ENCODE measurements around the gene C22orf42. TPM values are rescaled to one million over a fixed set of nuclear protein-coding genes. Genes with fewer than 3 reads are reported as not detected.

Gene C22orf42
- total RNA-seq, 1 donor from 2014 or later: not detected

GRCh38 chr22:32205974-32206773, 47.1 kb upstream of the C22orf42 start:
- Mint-ChIP-seq H3K27me3 (ENCODE audit: low read depth) (peaks cover 52% of the 10 kb centered on the region), H3K4me1 (peaks cover 19% of the 10 kb centered on the region), H3K27ac (ENCODE audit: unreplicated experiment) (no peak overlapping the region), H3K9me3 (no peaks in the 10 kb centered on the region), H3K4me3 (peak overlapping the region; percentile 19), H3K36me3 (ENCODE audit: low read depth) (no peaks in the 10 kb centered on the region)
- peak; percentile 25 for DNase-seq (ENCODE audit: low read depth, low spot score)
- TF ChIP-seq CTCF (conservative IDR thresholded peaks at IDR 0.05): peak; percentile 34

GRCh38 chr22:32204856-32205722, 46.0 kb upstream of the C22orf42 start, which contains the start of gene RFPL2:
TSS of gene RFPL2 (minus strand) at chr22:32205073. CDS start at chr22:32202451, 2,622 bp downstream.
- peak; percentile 57 for DNase-seq (ENCODE audit: low read depth, low spot score)
- Mint-ChIP-seq H3K9me3 (no peaks in the 10 kb centered on the region), H3K27me3 (ENCODE audit: low read depth) (peaks cover 61% of the 10 kb centered on the region), H3K27ac (ENCODE audit: unreplicated experiment) (no peak within 1 kb of the TSS), H3K4me1 (peaks cover 19% of the 10 kb centered on the region), H3K4me3 (peak within 1 kb of the TSS; percentile 87), H3K36me3 (ENCODE audit: low read depth) (no peaks in the 10 kb centered on the region)
- TF ChIP-seq CTCF (conservative IDR thresholded peaks at IDR 0.05): no peak

- no peak overlapping the region for H3K27ac Mint-ChIP-seq (ENCODE audit: unreplicated experiment)
- H3K4me1 Mint-ChIP-seq: peaks cover 19% of the 10 kb centered on the region
- no peak for TF ChIP-seq CTCF (conservative IDR thresholded peaks at IDR 0.05)
- DNase-seq (ENCODE audit: low read depth, low spot score): no peak
- H3K27me3 Mint-ChIP-seq (ENCODE audit: low read depth): peaks cover 63% of the 10 kb centered on the region
- no peaks in the 10 kb centered on the region for H3K36me3 Mint-ChIP-seq (ENCODE audit: low read depth)
- H3K9me3 Mint-ChIP-seq: no peaks in the 10 kb centered on the region
- peak overlapping the region; percentile 87 for H3K4me3 Mint-ChIP-seq
Measured at GRCh38 chr22:32204040-32204855, 45.1 kb upstream of the C22orf42 start.

GRCh38 chr22:32203181-32204039, 44.3 kb upstream of the C22orf42 start:
- Mint-ChIP-seq H3K27ac (ENCODE audit: unreplicated experiment) (no peak overlapping the region), H3K4me3 (peak overlapping the region; percentile 31), H3K27me3 (ENCODE audit: low read depth) (peaks cover 71% of the 10 kb centered on the region), H3K9me3 (no peaks in the 10 kb centered on the region), H3K36me3 (ENCODE audit: low read depth) (no peaks in the 10 kb centered on the region), H3K4me1 (peaks cover 19% of the 10 kb centered on the region)
- DNase-seq (ENCODE audit: low read depth, low spot score): no peak
- TF ChIP-seq CTCF (conservative IDR thresholded peaks at IDR 0.05): no peak
